HG03103 (cell line): ENCODE results near the gene CHRNA9.
"Not testable (repeated sequence)": the region's sequence is repeated elsewhere in the genome, so short reads cannot be mapped to it uniquely, and the experiment has no call there.

Source experiments
- ATAC-seq: cut with Tn5 transposase; IDR thresholded peaks from one replicate; pipeline ENCODE4 v1.9.1; 2021; ENCODE audit warnings: low read depth; ENCODE audit not compliant: unreplicated experiment

CHRNA9 gene

GRCh38 chr4:40375620-40376019 lies 40.5 kb downstream of the CHRNA9 start:
- no peak for ATAC-seq

GRCh38 chr4:40377512-40378365 lies 42.6 kb downstream of the CHRNA9 start:
- no peak for ATAC-seq

GRCh38 chr4:40378619-40379018 lies 43.5 kb downstream of the CHRNA9 start:
- ATAC-seq: no peak

- ATAC-seq: no peak
These were observed 44.1 kb downstream of the CHRNA9 start for GRCh38 chr4:40379248-40379647.

GRCh38 chr4:40380647-40381046 lies 45.5 kb downstream of the CHRNA9 start:
- no peak for ATAC-seq

- ATAC-seq: no peak
These were observed 53.1 kb downstream of the CHRNA9 start for GRCh38 chr4:40388239-40388638.

GRCh38 chr4:40389986-40390385 lies 54.9 kb downstream of the CHRNA9 start:
- ATAC-seq: no peak

- not testable (repeated sequence) for ATAC-seq
These were observed 57.1 kb downstream of the CHRNA9 start for GRCh38 chr4:40392241-40392640.

GRCh38 chr4:40394236-40394635 lies 59.1 kb downstream of the CHRNA9 start:
- ATAC-seq: no peak

GRCh38 chr4:40395166-40395900 lies 60.2 kb downstream of the CHRNA9 start:
- no peak for ATAC-seq

GRCh38 chr4:40395908-40396793 lies 61.0 kb downstream of the CHRNA9 start:
- ATAC-seq: no peak

- no peak for ATAC-seq
These were observed 64.4 kb downstream of the CHRNA9 start for GRCh38 chr4:40399578-40399977.

GRCh38 chr4:40401096-40401495 lies 66.0 kb downstream of the CHRNA9 start:
- ATAC-seq: no peak

- ATAC-seq: no peak
These were observed 66.5 kb downstream of the CHRNA9 start for GRCh38 chr4:40401631-40402030.

- no peak for ATAC-seq
These were observed 67.4 kb downstream of the CHRNA9 start for GRCh38 chr4:40402556-40402955.

- ATAC-seq: no peak
These were observed 67.9 kb downstream of the CHRNA9 start for GRCh38 chr4:40403081-40403480.
